ENCODE data around the gene LRPAP1.
"Not testable (repeated sequence)": the region's sequence is repeated elsewhere in the genome, so short reads cannot be mapped to it uniquely, and the experiment has no call there.

Gene LRPAP1

GRCh38 chr4:3562127-3562526 lies 29.9 kb upstream of the LRPAP1 start:
- in situ Hi-C loops (cut with MboI; ENCODE audit: low sequenced_read_pairs): not testable (repeated sequence)

DNA sequence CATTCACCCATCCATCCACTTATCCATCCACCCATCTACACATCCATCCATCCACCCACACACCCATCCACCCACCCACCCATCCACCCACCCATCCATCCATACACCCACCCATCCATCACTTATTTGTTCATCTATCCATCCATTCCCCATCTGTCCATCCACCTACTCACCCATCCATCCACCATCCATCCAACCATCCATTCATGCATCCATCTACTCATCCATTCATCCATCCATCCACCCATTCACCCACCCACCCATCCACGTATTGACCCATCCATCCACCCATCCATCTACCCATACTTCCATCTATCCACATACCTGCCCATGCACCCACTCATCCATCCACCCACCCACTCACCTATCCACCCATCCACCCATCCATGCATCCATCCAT lies 28.2 kb upstream of the LRPAP1 start:
- in situ Hi-C loops (cut with MboI; ENCODE audit: low sequenced_read_pairs): not testable (repeated sequence)

GRCh38 chr4:3559381-3560290 lies 27.4 kb upstream of the LRPAP1 start:
- in situ Hi-C loops (cut with MboI; ENCODE audit: low sequenced_read_pairs): not testable (repeated sequence)

DNA sequence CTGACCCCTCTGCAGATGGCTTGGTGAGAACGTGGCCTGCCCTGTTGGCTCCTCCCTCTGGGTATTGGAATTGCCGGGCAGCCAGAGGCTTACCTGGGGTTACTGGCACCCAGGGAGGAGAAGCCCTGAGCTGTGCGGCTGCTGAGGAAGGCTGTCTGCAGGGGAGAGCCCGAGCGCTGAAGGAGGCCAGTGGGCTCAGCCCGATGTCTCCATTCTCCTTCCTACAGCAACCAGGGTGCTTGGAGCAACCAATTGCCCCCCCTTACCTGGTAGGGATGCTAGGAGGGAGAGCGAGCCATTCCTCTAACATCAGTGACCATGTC lies 26.3 kb upstream of the LRPAP1 start:
- in situ Hi-C loops (cut with MboI; ENCODE audit: low sequenced_read_pairs): not testable (repeated sequence)

DNA sequence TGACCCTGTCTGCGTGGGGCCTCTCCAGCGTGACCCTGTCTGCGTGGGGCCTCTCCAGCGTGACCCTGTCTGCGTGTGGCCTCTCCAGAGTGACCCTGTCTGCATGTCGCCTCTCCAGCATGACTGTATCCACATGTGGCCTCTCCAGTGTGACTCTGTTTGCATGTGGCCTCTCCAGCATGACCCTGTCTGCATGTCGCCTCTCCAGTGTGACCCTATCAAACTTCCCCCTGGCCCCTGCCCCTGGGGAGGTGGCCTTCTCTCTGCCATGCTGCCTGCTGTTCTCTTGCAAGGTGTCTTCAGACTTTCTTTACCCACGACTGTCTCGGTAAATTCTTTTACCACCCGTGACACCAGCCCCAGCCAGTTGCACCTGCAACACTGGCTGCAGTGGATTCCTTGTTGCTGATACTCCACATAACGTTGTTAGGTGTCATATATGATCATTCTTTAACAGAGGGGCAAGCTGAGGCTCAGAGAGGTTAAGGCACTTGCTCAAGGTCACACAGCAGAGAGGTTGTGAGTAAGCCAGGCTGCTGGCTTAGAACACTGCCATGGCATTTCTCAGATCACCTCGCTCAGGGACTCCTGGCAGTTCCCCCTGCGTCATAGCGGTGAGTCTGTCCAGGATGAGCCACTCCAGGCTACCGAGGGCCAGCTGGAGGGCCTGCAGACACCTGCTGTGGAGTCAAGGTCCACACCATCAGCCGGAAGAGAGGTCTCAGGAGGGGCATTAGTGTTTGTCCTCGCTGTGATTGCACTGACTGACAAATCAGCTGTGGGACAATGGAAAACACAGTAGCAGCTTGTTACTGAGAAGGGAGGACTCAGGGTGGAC lies 25.7 kb upstream of the LRPAP1 start:
- in situ Hi-C loops (cut with MboI; ENCODE audit: low sequenced_read_pairs): not testable (repeated sequence)

DNA sequence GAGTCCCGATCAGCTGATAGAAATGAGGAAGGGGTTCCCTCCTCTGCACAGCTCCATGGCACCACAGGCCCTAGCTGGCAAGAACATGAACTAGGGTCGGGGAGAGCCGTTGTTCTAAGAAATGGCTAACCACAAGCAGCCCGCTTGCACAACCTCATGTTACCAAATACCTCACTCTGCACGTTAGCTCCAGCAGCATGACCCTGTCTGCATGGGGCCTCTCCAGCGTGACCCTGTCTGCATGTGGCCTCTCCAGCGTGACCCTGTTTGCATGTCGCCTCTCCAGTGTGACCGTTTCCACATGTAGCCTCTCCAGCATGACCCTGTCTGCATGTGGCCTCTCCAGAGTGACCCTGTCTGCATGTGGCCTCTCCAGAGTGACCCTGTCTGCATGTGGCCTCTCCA lies 24.9 kb upstream of the LRPAP1 start:
- in situ Hi-C loops (cut with MboI; ENCODE audit: low sequenced_read_pairs): not testable (repeated sequence)

DNA sequence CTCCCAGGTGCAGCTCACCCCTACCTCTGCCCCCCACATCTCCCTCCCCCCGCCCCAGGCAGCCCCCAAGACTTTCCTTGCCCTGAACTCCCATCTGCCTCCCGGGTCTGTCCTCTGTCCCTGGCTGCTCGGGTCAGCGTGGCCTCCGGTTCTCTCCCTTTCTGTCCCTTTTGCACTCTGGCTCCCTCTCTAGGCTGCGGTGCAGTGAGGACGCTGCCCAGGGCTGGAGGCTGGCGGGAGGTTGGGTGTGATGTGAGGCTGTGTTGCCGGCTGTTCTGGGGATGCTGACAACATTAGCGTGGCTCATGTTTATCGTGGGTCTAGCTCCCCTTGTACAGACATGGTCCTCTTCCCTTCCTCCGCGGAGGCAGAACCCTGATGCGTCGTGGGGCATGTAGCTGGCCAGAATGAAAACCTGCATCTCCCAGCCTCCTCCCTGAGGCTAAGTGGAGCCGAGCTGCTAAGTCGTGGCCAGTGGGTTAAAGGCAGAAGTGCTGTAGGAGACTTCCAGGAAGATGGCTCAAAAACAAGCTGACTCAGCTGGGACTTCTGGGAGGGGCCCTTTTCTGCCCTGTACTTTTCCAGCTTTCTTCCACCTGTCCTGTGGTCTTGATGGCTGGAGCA lies 24.1 kb upstream of the LRPAP1 start:
- in situ Hi-C loops (cut with MboI; ENCODE audit: low sequenced_read_pairs): not testable (repeated sequence)

- in situ Hi-C loops (cut with MboI; ENCODE audit: low sequenced_read_pairs): not testable (repeated sequence)
Measured at GRCh38 chr4:3555459-3556070, 23.3 kb upstream of the LRPAP1 start.

DNA sequence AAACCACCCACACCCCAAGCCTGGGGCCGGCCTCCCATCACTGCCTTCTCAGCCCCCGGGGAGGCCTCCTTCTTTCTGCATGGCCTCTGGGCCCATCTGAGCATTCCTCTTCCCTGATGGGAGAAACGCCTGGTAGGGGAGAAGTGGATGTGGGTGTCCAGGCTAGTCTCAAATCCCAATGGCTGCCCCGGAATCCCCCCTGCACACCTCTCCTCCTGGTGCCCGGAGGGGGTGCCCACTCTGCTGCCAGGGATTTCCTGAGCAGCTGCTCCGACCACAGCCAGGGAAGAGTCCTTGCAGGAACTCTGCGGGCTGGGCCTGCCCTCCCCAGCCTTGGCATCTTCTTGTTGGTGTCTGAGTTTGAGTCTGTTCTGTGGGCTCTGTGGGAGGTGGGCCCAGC lies 19.1 kb upstream of the LRPAP1 start:
- in situ Hi-C loops (cut with MboI; ENCODE audit: low sequenced_read_pairs): not testable (repeated sequence)

DNA sequence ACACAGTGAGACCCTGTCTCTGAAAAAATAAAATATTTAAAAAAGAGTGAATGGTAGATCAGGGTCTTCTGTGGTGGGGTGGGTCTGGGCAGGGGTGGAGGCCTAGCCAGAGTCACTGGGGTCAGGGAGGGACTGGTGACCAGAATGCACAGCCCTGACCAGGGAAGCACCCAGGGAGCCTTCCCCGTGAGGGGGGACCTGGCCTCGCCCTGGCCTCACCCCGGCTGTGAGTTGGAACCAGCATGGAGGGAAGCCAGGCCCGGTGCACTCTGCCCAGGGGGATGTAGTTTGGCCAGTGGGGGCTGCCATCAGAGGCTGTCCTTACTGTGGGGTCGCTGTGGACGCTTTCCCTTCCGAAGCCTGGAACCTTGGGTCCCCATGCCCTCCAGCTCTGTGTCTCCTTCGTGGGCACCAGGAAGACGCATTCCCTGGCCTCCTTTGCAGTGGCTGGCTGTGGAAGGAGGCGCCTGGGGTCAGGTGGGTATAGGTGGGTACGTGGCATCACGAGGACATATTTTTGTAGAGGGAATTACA lies 18.6 kb upstream of the LRPAP1 start:
- in situ Hi-C loops (cut with MboI; ENCODE audit: low sequenced_read_pairs): not testable (repeated sequence)

DNA sequence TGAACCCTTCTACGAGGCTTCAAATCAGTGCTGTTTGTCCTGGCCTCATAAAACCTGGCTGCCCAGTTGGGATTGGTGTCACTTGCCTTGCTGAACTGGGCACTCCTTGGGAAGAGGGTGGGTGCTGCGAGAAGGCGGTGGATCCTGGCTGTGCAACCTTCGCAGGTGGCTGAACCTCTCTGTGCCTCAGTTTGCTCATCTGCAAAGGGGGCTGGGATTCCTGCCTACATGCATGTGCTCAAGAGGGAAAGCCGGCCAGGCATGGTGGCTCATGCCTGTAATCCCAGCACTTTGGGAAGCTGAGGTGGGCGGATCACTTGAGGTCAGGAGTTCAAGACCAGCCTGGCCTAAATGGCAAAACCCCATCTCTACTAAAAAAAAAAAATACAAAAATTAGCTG lies 17.8 kb upstream of the LRPAP1 start:
- in situ Hi-C loops (cut with MboI; ENCODE audit: low sequenced_read_pairs): not testable (repeated sequence)

DNA sequence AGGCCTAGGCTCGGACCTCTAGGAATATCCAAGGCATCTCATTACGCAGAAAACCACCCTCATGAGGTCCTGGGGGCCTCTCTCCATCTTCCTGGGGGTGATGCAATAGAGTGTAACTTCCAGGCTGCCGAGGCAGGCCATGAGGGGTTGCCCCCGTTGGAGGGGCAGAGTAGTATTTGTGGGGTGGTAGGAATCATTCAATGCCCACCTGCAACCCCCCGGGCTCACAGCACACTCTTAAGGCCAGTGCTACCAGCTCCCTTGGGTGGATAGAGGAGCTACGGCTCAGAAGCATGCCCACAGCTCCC lies 17.4 kb upstream of the LRPAP1 start:
- in situ Hi-C loops (cut with MboI; ENCODE audit: low sequenced_read_pairs): not testable (repeated sequence)

- in situ Hi-C loops (cut with MboI; ENCODE audit: low sequenced_read_pairs): not testable (repeated sequence)
Measured at GRCh38 chr4:3548991-3549693, 16.9 kb upstream of the LRPAP1 start.

DNA sequence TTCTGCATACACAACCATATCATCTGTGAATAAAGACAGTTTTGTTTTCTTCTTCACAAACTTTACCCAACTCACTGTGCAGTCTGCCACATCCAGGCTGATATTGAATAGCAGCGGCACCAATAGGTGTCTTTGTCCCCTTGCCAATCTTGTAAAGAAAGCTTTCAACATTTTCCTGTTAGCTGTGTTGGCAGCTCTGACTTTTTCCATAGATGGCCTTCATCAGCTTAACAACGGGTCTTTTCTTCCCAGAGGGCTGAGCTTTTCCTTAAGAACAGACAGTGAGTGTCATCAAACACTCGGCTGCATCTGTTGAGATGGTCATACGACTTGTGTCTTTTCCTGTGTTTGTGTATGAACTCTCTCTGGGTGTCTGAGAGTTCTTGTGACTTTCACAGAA lies 14.5 kb upstream of the LRPAP1 start:
- in situ Hi-C loops (cut with MboI; ENCODE audit: low sequenced_read_pairs): not testable (repeated sequence)

- in situ Hi-C loops (cut with MboI; ENCODE audit: low sequenced_read_pairs): not testable (repeated sequence)
Measured at GRCh38 chr4:3545351-3545750, 13.1 kb upstream of the LRPAP1 start.

GRCh38 chr4:3544259-3545025 lies 12.2 kb upstream of the LRPAP1 start:
- in situ Hi-C loops (cut with MboI; ENCODE audit: low sequenced_read_pairs): not testable (repeated sequence)

GRCh38 chr4:3543415-3543814 lies 11.2 kb upstream of the LRPAP1 start:
- in situ Hi-C loops (cut with MboI; ENCODE audit: low sequenced_read_pairs): not testable (repeated sequence)

DNA sequence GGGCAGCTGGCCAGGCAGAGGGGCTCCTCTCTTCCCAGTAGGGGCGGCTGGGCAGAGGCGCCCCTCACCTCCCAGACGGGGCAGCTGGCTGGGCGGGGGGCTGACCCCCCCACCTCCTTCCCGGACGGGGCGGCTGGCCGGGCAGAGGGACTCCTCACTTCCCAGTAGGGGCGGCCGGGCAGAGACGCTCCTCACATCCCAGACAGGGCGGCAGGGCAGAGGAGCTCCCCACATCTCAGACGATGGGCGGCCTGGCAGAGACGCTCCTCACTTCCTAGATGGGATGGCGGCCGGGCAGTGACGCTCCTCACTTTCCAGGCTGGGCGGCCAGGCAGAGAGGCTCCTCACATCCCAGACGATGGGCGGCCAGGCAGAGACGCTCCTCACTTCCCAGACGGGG lies 6.7 kb upstream of the LRPAP1 start:
- in situ Hi-C loops (cut with MboI; ENCODE audit: low sequenced_read_pairs): not testable (repeated sequence)

DNA sequence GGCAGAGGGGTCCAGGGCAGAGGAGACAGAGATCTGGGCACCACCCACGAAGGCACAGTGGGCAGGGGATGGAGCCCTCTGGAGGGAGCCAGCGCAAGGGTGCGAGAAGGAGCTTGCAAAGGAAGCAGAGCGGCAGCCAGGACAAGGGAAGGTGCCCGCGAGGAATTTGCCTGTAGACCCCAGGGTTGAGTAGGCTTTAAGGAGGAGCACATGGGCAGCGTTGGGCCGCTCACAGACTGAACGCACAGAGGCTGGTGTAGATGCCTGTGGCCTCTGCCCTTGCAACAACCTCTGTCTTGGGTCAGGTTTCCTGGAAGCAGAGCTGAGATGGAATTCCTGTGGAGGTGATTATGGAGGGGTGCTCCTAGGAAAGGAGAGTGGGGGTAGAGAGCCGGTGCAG lies 3.6 kb upstream of the LRPAP1 start:
- in situ Hi-C loops (cut with MboI; ENCODE audit: low sequenced_read_pairs): not testable (repeated sequence)

DNA sequence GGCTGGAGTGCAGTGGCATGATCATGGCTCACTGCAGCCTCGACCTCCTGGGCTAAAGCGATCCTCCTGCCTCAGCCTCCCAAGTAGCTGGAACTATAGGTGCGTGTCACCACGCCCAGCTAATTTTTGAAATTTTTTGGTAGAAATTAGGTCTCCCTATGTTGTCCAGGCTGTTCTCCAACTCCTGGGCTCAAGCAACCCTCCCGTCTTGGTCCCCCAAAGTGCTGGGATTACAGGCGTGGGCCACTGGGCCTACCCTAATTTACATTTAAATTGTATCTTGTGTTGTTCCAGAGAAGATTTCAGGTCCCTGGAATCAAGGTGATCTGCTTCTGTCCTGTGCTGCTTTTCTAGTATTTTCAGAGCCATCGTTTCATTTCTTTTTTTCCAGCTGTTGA lies 1.2 kb upstream of the LRPAP1 start:
- in situ Hi-C loops (cut with MboI; ENCODE audit: low sequenced_read_pairs): no loop called here
